Endothelial cell of umbilical vein (primary cell): ENCODE data around the gene NMRK2. TPM values are rescaled to one million over a fixed set of nuclear protein-coding genes. Genes with fewer than 3 reads are reported as not detected.

ENCODE experiments used
- BruUV-seq: library from RNA; stranded (reverse); fragments of 400-500 nt; replicated peaks from 2 replicates; lab custom pipeline; 2021; lab: Mats Ljungman, UMichigan
- CTCF ChIA-PET: fragments of 300-600, 350-600 bp; sonication (Branson Sonifier 250); formaldehyde crosslinking; loops from one replicate; lab custom pipeline; 2021; ENCODE audit warnings: antibody characterized with exemption, inconsistent platforms; lab: Charles Lee
- POLR2A ChIA-PET: fragments of 300-600, 350-600 bp; sonication (Branson Sonifier 250); formaldehyde crosslinking; loops from one replicate; lab custom pipeline; 2021; ENCODE audit warnings: antibody characterized with exemption, inconsistent platforms; lab: Charles Lee
- DNase-seq: peaks from one replicate; pipeline ENCODE4 v3.0.0-alpha.2; 2011; ENCODE audit warnings: low read depth, low spot score
- FAIRE-seq: peaks from 2 replicates; lab custom pipeline; 2011; peaks lifted over from hg19 to GRCh38; lab: Jason Lieb, UNC
- H2AFZ ChIP-seq: 2 replicates; pipeline ENCODE4 v1.6.0; 2012; ENCODE audit warnings: low read depth, low read length, control low read depth, inconsistent platforms
- H3K27ac ChIP-seq: 2 replicates; pipeline ENCODE4 v1.5.1; 2011; ENCODE audit warnings: low read depth, mild to moderate bottlenecking, control low read depth, low read length, moderate library complexity; ENCODE audit not compliant: insufficient read depth
- H3K27me3 ChIP-seq, 2 experiments: 2 replicates each; pipeline versions ENCODE4 v1.6.0 to v1.6.1; 2011; ENCODE audit warnings: low read length in 2 of 2, mixed read lengths in 1 of 2; ENCODE audit not compliant: control insufficient read depth in 2 of 2, insufficient read depth in 2 of 2
- H3K36me3 ChIP-seq, 2 experiments: 2 replicates in 1 of 2; 3 replicates in 1 of 2; pipeline ENCODE4 v1.5.1; 2011; ENCODE audit warnings: low read length in 2 of 2, mild to moderate bottlenecking in 1 of 2, moderate library complexity in 1 of 2; ENCODE audit not compliant: control insufficient read depth in 2 of 2, insufficient read depth in 2 of 2; ENCODE audit errors: extremely low read depth in 1 of 2
- H3K4me1 ChIP-seq: 3 replicates; pipeline ENCODE4 v1.5.1; 2011; ENCODE audit warnings: mild to moderate bottlenecking, low read length; ENCODE audit not compliant: control insufficient read depth, insufficient read depth; ENCODE audit errors: extremely low read depth
- H3K4me2 ChIP-seq: 2 replicates; pipeline ENCODE4 v1.6.1; 2011; ENCODE audit warnings: low read length, control low read depth, mixed read lengths; ENCODE audit not compliant: insufficient read depth
- H3K4me3 ChIP-seq, 3 experiments: fragments of 200-600 bp in 1 of 3; sonication (generic), shearing (Covaris generic) in 1 of 3; replicated peaks in 1 of 3; 2 replicates each; pipeline ENCODE4 v1.5.1; 2011 to 2016; ENCODE audit warnings: control low read depth in 3 of 3, low read length in 3 of 3, mild to moderate bottlenecking in 2 of 3, inconsistent platforms in 1 of 3, low read depth in 1 of 3, moderate library complexity in 1 of 3; ENCODE audit not compliant: insufficient read depth in 1 of 3
- H3K79me2 ChIP-seq: 2 replicates; pipeline ENCODE4 v1.6.0; 2012; ENCODE audit warnings: low read length, inconsistent platforms; ENCODE audit not compliant: control insufficient read depth, insufficient read depth
- H3K9ac ChIP-seq: replicated peaks from 2 replicates; pipeline ENCODE3; 2011; ENCODE audit warnings: low read length, control low read depth; ENCODE audit not compliant: insufficient read depth; ENCODE audit errors: extremely low read depth
- H3K9me1 ChIP-seq: replicated peaks from 3 replicates; pipeline ENCODE4 v1.6.0; 2011; ENCODE audit warnings: mild to moderate bottlenecking, low read length; ENCODE audit not compliant: control insufficient read depth, insufficient read depth; ENCODE audit errors: extremely low read depth
- H3K9me3 ChIP-seq: replicated peaks from 2 replicates; pipeline ENCODE4 v1.5.1; 2012; ENCODE audit warnings: low read length, inconsistent platforms; ENCODE audit not compliant: control insufficient read depth, insufficient read depth
- H4K20me1 ChIP-seq: replicated peaks from 2 replicates; pipeline ENCODE3; 2011; ENCODE audit warnings: mild to moderate bottlenecking, low read length; ENCODE audit not compliant: control insufficient read depth, insufficient read depth; ENCODE audit errors: extremely low read depth
- EZH2 ChIP-seq: IDR thresholded peaks from 2 replicates; pipeline ENCODE4 v1.6.1; 2012; ENCODE audit warnings: borderline replicate concordance, low read depth, mild to moderate bottlenecking, moderate library complexity, low read length, inconsistent platforms; ENCODE audit not compliant: severe bottlenecking
- MYC ChIP-seq: IDR thresholded peaks from one replicate; pipeline ENCODE4 v1.6.1; 2011; ENCODE audit warnings: mild to moderate bottlenecking, low read depth, low read length
- POLR2A ChIP-seq: IDR thresholded peaks from 2 replicates; pipeline ENCODE4 v1.6.1; 2012; ENCODE audit warnings: low read depth, mild to moderate bottlenecking, control low read depth, low read length
- dilution Hi-C: fragments of 300-500 bp; cut with MboI; formaldehyde crosslinking; loops from one replicate; pipeline ENCODE4 v1.15.0; 2019; ENCODE audit warnings: low sequenced_read_pairs; ENCODE audit not compliant: extremely low pct_ligation_motif_present
- intact Hi-C: fragments of 100-400 bp; cut with micrococcal nuclease; formaldehyde crosslinking; loops from one replicate; pipeline ENCODE4 v1.10.0; 2022
- polyA plus RNA-seq, 4 experiments: library from polyadenylated mRNA; depleted of rRNA in 3 of 4; stranded (reverse) in 3 of 4; unstranded in 1 of 4; fragments of >200 nt; gene quantifications; 2 replicates each; pipeline versions ENCODE4 v1.2.1 to v1.2.3, GENCODE V29; 2011 to 2012; ENCODE audit warnings: missing spikeins in 1 of 4
- total RNA-seq: library from RNA; stranded (reverse); gene quantifications from 2 replicates; pipeline ENCODE4 v1.2.3, GENCODE V29; 2021
- TF ChIP-seq, protein P1 (sequence below), 2 donors: IDR thresholded peaks; 1 replicate in 1 of 2; 2 replicates in 1 of 2; pipeline ENCODE4 v1.5.1; 2011; ENCODE audit warnings: low read length in 2 of 2, mild to moderate bottlenecking in 2 of 2, moderate library complexity in 2 of 2, control low read depth in 1 of 2, inconsistent platforms in 1 of 2, low read depth in 1 of 2; ENCODE audit not compliant: insufficient read depth in 1 of 2; ENCODE audit errors: extremely low read depth in 1 of 2

Gene NMRK2
- total and polyA plus RNA-seq, 2 donors (not counting 3 experiments of a cell fraction or from before 2014, with no cell fraction given) = not detected

DNA sequence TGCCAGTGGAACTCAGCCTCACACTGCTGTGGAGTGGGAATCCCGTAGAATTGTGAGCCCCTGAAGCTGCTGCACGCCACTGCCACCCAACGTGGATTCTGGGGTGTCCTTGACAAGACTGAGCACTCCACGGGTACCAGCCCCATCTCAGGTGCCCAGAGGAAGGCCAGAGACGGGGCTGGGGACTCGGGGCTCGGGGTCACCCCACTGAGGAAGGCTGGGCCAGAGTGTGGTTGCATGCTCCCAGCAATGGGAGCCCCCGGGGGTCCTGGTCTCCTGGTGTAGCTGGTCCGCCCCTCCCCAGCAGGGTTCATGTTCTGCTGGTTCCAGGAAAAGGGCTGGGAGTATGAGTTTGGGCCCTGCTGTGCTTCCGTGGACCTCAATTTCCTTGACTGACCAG lies 22.8 kb downstream of the NMRK2 start:
- dilution Hi-C loops = no loop called here
- Histone ChIP-seq H4K20me1 (no peaks in the 10 kb centered on the region), H3K9ac (no peak overlapping the region), H3K27me3 (no peaks in the 10 kb centered on the region), H3K9me1 (no peaks in the 10 kb centered on the region), H3K4me1 (no peaks in the 10 kb centered on the region), H3K79me2 (no peaks in the 10 kb centered on the region), H3K4me3 (no peak overlapping the region), H3K36me3 (peaks cover 2 to 30% of the 10 kb centered on the region in 2 experiments), H3K9me3 (no peaks in the 10 kb centered on the region), H3K4me2 (no peak overlapping the region), H2AFZ (no peak overlapping the region), H3K27ac (no peak overlapping the region)
- DNase-seq (no peak), FAIRE-seq (no peak)
- intact Hi-C loops = no loop called here
- ChIA-PET CTCF (interaction anchor here (0.9 to 1.8 kb wide), 2 partner anchors 13 to 134 kb away, joined by 3 to 4 read pairs; no protein-coding TSS in a partner anchor), POLR2A (interaction anchor here (1.3 kb wide), 1 partner anchor 15 kb away, joined by 3 read pairs; the partner anchor contains the start of gene DAPK3)
- BruUV-seq = no TSS peak
- TF ChIP-seq POLR2A = no peak
- no peak for TF ChIP-seq MYC
- TF ChIP-seq, protein P1, sequence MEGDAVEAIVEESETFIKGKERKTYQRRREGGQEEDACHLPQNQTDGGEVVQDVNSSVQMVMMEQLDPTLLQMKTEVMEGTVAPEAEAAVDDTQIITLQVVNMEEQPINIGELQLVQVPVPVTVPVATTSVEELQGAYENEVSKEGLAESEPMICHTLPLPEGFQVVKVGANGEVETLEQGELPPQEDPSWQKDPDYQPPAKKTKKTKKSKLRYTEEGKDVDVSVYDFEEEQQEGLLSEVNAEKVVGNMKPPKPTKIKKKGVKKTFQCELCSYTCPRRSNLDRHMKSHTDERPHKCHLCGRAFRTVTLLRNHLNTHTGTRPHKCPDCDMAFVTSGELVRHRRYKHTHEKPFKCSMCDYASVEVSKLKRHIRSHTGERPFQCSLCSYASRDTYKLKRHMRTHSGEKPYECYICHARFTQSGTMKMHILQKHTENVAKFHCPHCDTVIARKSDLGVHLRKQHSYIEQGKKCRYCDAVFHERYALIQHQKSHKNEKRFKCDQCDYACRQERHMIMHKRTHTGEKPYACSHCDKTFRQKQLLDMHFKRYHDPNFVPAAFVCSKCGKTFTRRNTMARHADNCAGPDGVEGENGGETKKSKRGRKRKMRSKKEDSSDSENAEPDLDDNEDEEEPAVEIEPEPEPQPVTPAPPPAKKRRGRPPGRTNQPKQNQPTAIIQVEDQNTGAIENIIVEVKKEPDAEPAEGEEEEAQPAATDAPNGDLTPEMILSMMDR (IDR thresholded peaks at IDR 0.05; ENCODE audit: extremely low read depth in 1 of 2, insufficient read depth in 1 of 2, low read depth in 1 of 2, low read length in 2 of 2) = no peak
- TF ChIP-seq EZH2 = no peak
